ENCODE results near the gene POLR1D.
A peak's percentile ranks its signal among the peaks of the same experiment; 100 is the strongest.

Gene POLR1D

DNA sequence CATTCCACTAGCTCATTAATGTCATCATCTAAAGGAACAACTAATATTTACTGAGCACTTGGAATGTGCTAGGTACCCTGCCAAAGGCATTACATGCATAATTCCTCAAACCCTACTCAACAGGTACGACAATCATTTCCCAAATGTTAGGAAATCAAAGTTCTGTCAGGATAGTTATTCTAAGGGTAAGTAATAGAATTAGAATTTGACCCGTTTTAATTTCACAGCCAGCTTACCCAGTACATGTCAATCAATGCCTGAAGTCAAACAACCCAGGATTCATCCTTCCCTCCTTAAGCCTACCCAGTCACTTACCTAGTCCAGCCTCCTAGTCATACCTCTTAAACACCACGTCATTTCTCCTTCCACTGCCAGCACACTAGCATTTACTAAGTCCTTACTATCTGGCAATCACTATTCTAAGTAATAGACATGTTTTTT is 3.8 kb upstream of the POLR1D start:
- peaks cover 69% of the 10 kb centered on the region for H3K79me2 ChIP-seq (ENCODE audit: insufficient read depth, low read depth)
- H2AFZ ChIP-seq (ENCODE audit: low read depth): no peak overlapping the region
- peaks cover 10% of the 10 kb centered on the region for H3K4me1 ChIP-seq (ENCODE audit: low read depth, poor library complexity, severe bottlenecking)
- H3K36me3 ChIP-seq (ENCODE audit: insufficient read depth): no peaks in the 10 kb centered on the region
- no peak overlapping the region for H3K9ac ChIP-seq
- H3K4me2 ChIP-seq: peak overlapping the region; percentile 86; the same call in 1 of the 2 replicates
- no peak overlapping the region for H3K4me3 ChIP-seq (IDR thresholded peaks at IDR 0.05; ENCODE audit: insufficient read depth, low read depth, low read length)
- no peaks in the 10 kb centered on the region for H3K27me3 ChIP-seq (ENCODE audit: insufficient read depth, low read depth)
- no peak overlapping the region for H3K27ac ChIP-seq
- no peak for TF ChIP-seq CTCF (conservative IDR thresholded peaks at IDR 0.05; ENCODE audit: low read depth, low read length)
- H4K20me1 ChIP-seq (ENCODE audit: insufficient read depth): no peaks in the 10 kb centered on the region

DNA sequence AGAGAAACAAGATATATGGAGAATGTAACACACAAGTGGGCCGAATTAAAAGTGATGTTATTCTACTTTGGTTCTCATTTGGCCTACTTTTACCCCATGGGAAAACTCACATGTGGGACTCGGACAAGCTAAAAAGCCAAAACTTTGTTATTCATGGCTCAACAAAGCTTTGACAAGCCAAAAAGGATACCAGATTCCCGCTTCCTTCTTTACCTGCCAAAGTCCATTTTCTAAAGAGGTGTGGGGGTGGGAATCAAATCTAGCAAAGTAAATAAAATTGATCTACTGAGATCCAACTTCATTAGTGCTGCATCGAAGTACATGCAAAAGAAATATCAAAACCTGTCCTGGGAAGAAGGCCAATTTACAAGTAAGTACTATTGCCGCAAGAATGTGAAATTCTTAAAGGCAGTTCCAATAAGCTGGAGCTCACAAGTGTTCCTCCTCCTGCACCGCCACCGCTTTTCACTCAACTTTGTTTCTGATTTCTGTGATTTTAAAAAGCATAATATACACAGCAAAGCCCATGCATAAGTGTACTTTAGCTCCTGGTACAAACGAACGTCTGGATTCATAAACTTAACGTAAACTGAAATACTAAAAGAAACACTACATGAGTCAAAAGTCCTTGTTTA is 2.5 kb upstream of the POLR1D start:
- no peak overlapping the region for H2AFZ ChIP-seq (ENCODE audit: low read depth)
- peaks cover 73% of the 10 kb centered on the region for H3K79me2 ChIP-seq (ENCODE audit: insufficient read depth, low read depth)

GRCh38 chr13:27619728-27620376 is 1.8 kb upstream of the POLR1D start:
- no peaks in the 10 kb centered on the region for H4K20me1 ChIP-seq (ENCODE audit: insufficient read depth)
- no peak for TF ChIP-seq CTCF (conservative IDR thresholded peaks at IDR 0.05; ENCODE audit: low read depth, low read length)
- no peak overlapping the region for H3K4me3 ChIP-seq (IDR thresholded peaks at IDR 0.05; ENCODE audit: insufficient read depth, low read depth, low read length)
- H3K36me3 ChIP-seq (ENCODE audit: insufficient read depth): no peaks in the 10 kb centered on the region
- peak overlapping the region; percentile 86 for H3K4me2 ChIP-seq
- peak overlapping the region; percentile 44; the same call in 1 of the 2 replicates for H3K9ac ChIP-seq
- H3K4me1 ChIP-seq (ENCODE audit: low read depth, poor library complexity, severe bottlenecking): peaks cover 19% of the 10 kb centered on the region
- peak overlapping the region; percentile 61 for H2AFZ ChIP-seq (ENCODE audit: low read depth)
- H3K79me2 ChIP-seq (ENCODE audit: insufficient read depth, low read depth): peaks cover 75% of the 10 kb centered on the region
- peak overlapping the region; percentile 33; the same call in 1 of the 2 replicates for H3K27ac ChIP-seq
- H3K27me3 ChIP-seq (ENCODE audit: insufficient read depth, low read depth): no peaks in the 10 kb centered on the region

More for the DNA sequence above, 2.5 kb upstream of the POLR1D start:
- Histone ChIP-seq H3K9ac (peak overlapping the region; percentile 44; the same call in 1 of the 2 replicates), H4K20me1 (ENCODE audit: insufficient read depth) (no peaks in the 10 kb centered on the region), H3K4me1 (ENCODE audit: low read depth, poor library complexity, severe bottlenecking) (peaks cover 19% of the 10 kb centered on the region), H3K27me3 (ENCODE audit: insufficient read depth, low read depth) (no peaks in the 10 kb centered on the region), H3K36me3 (ENCODE audit: insufficient read depth) (no peaks in the 10 kb centered on the region), H3K4me3 (IDR thresholded peaks at IDR 0.05; ENCODE audit: insufficient read depth, low read depth, low read length) (no peak overlapping the region), H3K4me2 (peak overlapping the region; percentile 86), H3K27ac (peak overlapping the region; percentile 33; the same call in 1 of the 2 replicates)
- no peak for TF ChIP-seq CTCF (conservative IDR thresholded peaks at IDR 0.05; ENCODE audit: low read depth, low read length)

DNA sequence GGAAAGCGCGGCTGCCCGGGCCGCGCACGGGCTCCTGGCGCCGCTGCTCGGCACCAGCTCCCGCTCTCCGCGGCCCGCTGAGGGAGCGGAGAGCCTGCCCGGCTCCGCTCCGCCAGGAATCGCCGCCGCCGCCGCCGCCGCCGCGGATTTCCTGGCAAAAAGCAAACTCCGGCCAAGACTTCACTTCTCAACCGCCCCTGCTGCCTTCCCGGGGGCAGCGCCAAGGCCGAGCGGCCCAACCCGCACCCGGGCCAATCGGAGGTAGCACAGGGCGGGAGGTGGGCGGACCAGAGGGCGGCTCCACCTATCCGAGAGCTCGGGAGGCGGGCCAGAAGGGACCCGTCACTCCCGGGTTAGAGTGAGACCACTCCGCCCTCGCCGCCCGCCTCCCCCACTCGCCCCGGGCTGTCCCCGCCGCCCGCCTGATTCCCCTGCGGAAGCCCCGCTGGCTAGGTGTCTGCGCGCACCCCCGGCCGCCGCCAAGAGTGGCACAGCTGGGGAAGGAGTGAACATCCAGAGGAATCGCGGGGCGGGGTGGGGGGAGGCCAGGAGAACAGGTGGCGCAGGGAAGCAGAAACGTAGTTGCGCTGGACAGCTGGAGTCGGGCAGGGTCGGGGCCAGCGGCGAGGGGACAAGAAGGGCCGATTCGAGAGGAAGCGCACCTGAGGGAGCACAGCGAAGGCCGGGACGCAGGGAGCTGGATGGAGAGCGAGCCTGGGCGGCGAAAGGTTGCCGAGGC is 1.1 kb upstream of the POLR1D start, which contains the start of gene LNX2:
LNX2 (minus strand) TSS at position 153 of the 739 bp plus-strand sequence. CDS start 38,826 bp downstream, outside the sequence.
- Histone ChIP-seq H4K20me1 (ENCODE audit: insufficient read depth) (no peaks in the 10 kb centered on the region), H3K4me3 (IDR thresholded peaks at IDR 0.05; ENCODE audit: insufficient read depth, low read depth, low read length) (no peak within 1 kb of the TSS), H3K4me1 (ENCODE audit: low read depth, poor library complexity, severe bottlenecking) (peaks cover 19% of the 10 kb centered on the region), H3K79me2 (ENCODE audit: insufficient read depth, low read depth) (peaks cover 75% of the 10 kb centered on the region), H3K36me3 (ENCODE audit: insufficient read depth) (no peaks in the 10 kb centered on the region), H3K27me3 (ENCODE audit: insufficient read depth, low read depth) (no peaks in the 10 kb centered on the region), H3K9ac (peak within 1 kb of the TSS; percentile 61; the same call in 1 of the 2 replicates), H3K27ac (peak within 1 kb of the TSS; percentile 64), H2AFZ (ENCODE audit: low read depth) (peak within 1 kb of the TSS; percentile 61), H3K4me2 (peak within 1 kb of the TSS; percentile 86)
- no peak for TF ChIP-seq CTCF (conservative IDR thresholded peaks at IDR 0.05; ENCODE audit: low read depth, low read length)
